IMR-90 (cell line): ENCODE data around the gene TRAF6. TPM values are rescaled to one million over a fixed set of nuclear protein-coding genes. Genes with fewer than 3 reads are reported as not detected.
A peak's percentile ranks its signal among the peaks of the same experiment; 100 is the strongest.

Experiments used
- ATAC-seq: fragments of 200-7000 bp; cut with Tn5 transposase; 2 replicates; pipeline ENCODE4 v1.9.1; 2020; ENCODE audit warnings: low read depth, mild to moderate bottlenecking, moderate library complexity
- BruUV-seq: library from RNA; stranded (reverse); fragments of 400-500 nt; replicated peaks from 2 replicates; lab custom pipeline; 2021; lab: Mats Ljungman, UMichigan
- CTCF ChIA-PET: fragments of 300-600 bp; formaldehyde crosslinking; extraction: SDS; loops from one replicate; lab custom pipeline; 2021; ENCODE audit warnings: antibody characterized with exemption; lab: Yijun Ruan, JAX
- POLR2A ChIA-PET: fragments of 300-600 bp; sonication (Branson Sonifier 250); formaldehyde crosslinking; loops from one replicate; lab custom pipeline; 2022; ENCODE audit warnings: antibody characterized with exemption; ENCODE audit not compliant: unreplicated experiment; lab: Charles Lee
- DNase-seq: peaks from one replicate; pipeline ENCODE4 v3.0.0; 2013
- H2AFZ ChIP-seq: replicated peaks from 2 replicates; pipeline ENCODE3; 2013; ENCODE audit warnings: low read length, mild to moderate bottlenecking; ENCODE audit not compliant: poor library complexity
- H2AK5ac ChIP-seq: 2 replicates; pipeline ENCODE4 v1.6.1; 2013; ENCODE audit warnings: low read depth, low read length, inconsistent platforms
- H2AK9ac ChIP-seq: replicated peaks from 2 replicates; pipeline ENCODE3; 2013; ENCODE audit warnings: mild to moderate bottlenecking, low read depth, low read length, moderate library complexity; ENCODE audit not compliant: poor library complexity
- H2BK120ac ChIP-seq: 2 replicates; pipeline ENCODE4 v1.6.1; 2013; ENCODE audit warnings: low read depth, low read length, inconsistent platforms
- H2BK15ac ChIP-seq: 3 replicates; pipeline ENCODE4 v1.6.1; 2013; ENCODE audit warnings: low read depth, low read length, inconsistent platforms
- H2BK20ac ChIP-seq: 2 replicates; pipeline ENCODE4 v1.6.1; 2013; ENCODE audit warnings: low read depth, mild to moderate bottlenecking, inconsistent platforms, low read length, moderate library complexity
- H2BK5ac ChIP-seq: 2 replicates; pipeline ENCODE4 v1.6.1; 2013; ENCODE audit warnings: mild to moderate bottlenecking, low read depth, low read length, inconsistent platforms; ENCODE audit not compliant: poor library complexity, severe bottlenecking
- H3K14ac ChIP-seq: replicated peaks from 2 replicates; pipeline ENCODE4 v1.6.1; 2013; ENCODE audit warnings: low read depth, low read length, inconsistent platforms
- H3K18ac ChIP-seq: 2 replicates; pipeline ENCODE4 v1.6.1; 2013; ENCODE audit warnings: low read depth, low read length, control low read depth
- H3K23ac ChIP-seq: 2 replicates; pipeline ENCODE4 v1.6.1; 2013; ENCODE audit warnings: low read depth, low read length, inconsistent platforms
- H3K27ac ChIP-seq: 2 replicates; pipeline ENCODE4 v1.5.1; 2013; ENCODE audit warnings: mild to moderate bottlenecking, control low read depth, low read length; ENCODE audit not compliant: insufficient read depth
- H3K27me3 ChIP-seq: 2 replicates; pipeline ENCODE4 v1.6.1; 2013; ENCODE audit warnings: low read length; ENCODE audit not compliant: control insufficient read depth, insufficient read depth
- H3K36me3 ChIP-seq: 2 replicates; pipeline ENCODE4 v1.6.1; 2013; ENCODE audit warnings: low read length, mixed read lengths; ENCODE audit not compliant: control insufficient read depth, insufficient read depth
- H3K4ac ChIP-seq: 2 replicates; pipeline ENCODE4 v1.6.1; 2013; ENCODE audit warnings: low read depth, low read length, inconsistent platforms
- H3K4me1 ChIP-seq: 2 replicates; pipeline ENCODE4 v1.6.1; 2013; ENCODE audit warnings: low read length, mixed read lengths; ENCODE audit not compliant: control insufficient read depth, insufficient read depth
- H3K4me2 ChIP-seq: 2 replicates; pipeline ENCODE4 v1.6.1; 2013; ENCODE audit warnings: low read depth, mild to moderate bottlenecking, control low read depth, low read length, moderate library complexity
- H3K4me3 ChIP-seq: 2 replicates; pipeline ENCODE4 v1.5.1; 2013; ENCODE audit warnings: low read depth, mild to moderate bottlenecking, control low read depth, low read length, moderate library complexity; ENCODE audit not compliant: insufficient read depth
- H3K56ac ChIP-seq: 2 replicates; pipeline ENCODE4 v1.6.1; 2013; ENCODE audit warnings: low read length, inconsistent platforms; ENCODE audit not compliant: insufficient read depth; ENCODE audit errors: extremely low read depth
- H3K79me1 ChIP-seq, 2 experiments: 2 replicates each; pipeline ENCODE4 v1.6.1; 2013; ENCODE audit warnings: low read length in 2 of 2, inconsistent platforms in 1 of 2, low read depth in 1 of 2
- H3K9ac ChIP-seq: 2 replicates; pipeline ENCODE4 v1.6.1; 2013; ENCODE audit warnings: low read depth, low read length, control low read depth
- H3K9me1 ChIP-seq: 2 replicates; pipeline ENCODE4 v1.6.1; 2013; ENCODE audit warnings: low read length, inconsistent platforms; ENCODE audit not compliant: insufficient read depth
- H3K9me3 ChIP-seq: 2 replicates; pipeline ENCODE4 v1.6.1; 2013; ENCODE audit warnings: low read length; ENCODE audit not compliant: control insufficient read depth, insufficient read depth
- H4K20me1 ChIP-seq: 2 replicates; pipeline ENCODE4 v1.6.1; 2013; ENCODE audit warnings: low read length, inconsistent platforms; ENCODE audit not compliant: insufficient read depth
- H4K5ac ChIP-seq: 2 replicates; pipeline ENCODE4 v1.6.1; 2013; ENCODE audit warnings: mild to moderate bottlenecking, low read depth, low read length, control low read depth
- H4K8ac ChIP-seq, 2 experiments: 2 replicates each; pipeline ENCODE4 v1.6.1; 2013; ENCODE audit warnings: low read depth in 2 of 2, low read length in 2 of 2, control low read depth in 1 of 2, inconsistent platforms in 1 of 2
- H4K91ac ChIP-seq: 2 replicates; pipeline ENCODE4 v1.6.1; 2013; ENCODE audit warnings: low read depth, low read length, inconsistent platforms; ENCODE audit not compliant: insufficient read depth
- CEBPB ChIP-seq: IDR thresholded peaks from 2 replicates; pipeline ENCODE4 v1.6.1; 2012; ENCODE audit warnings: low read depth, low read length, improper control_type of control experiment
- CHD1 ChIP-seq: IDR thresholded peaks from 2 replicates; pipeline ENCODE4 v1.6.1; 2012; ENCODE audit warnings: low read depth, low read length, improper control_type of control experiment
- FOS ChIP-seq: fragments of 150-350 bp; IDR thresholded peaks from 2 replicates; pipeline ENCODE4 v1.6.1; 2016; ENCODE audit warnings: low read depth, low read length
- MAFK ChIP-seq: IDR thresholded peaks from 2 replicates; pipeline ENCODE4 v1.6.1; 2012; ENCODE audit warnings: low read depth, low read length, improper control_type of control experiment
- MAZ ChIP-seq: IDR thresholded peaks from 2 replicates; pipeline ENCODE4 v1.6.1; 2012; ENCODE audit warnings: low read depth, mild to moderate bottlenecking, low read length, improper control_type of control experiment, moderate library complexity, borderline replicate concordance
- NFE2L2 ChIP-seq: fragments of 150-350 bp; IDR thresholded peaks from 2 replicates; pipeline ENCODE4 v1.6.1; 2016; ENCODE audit warnings: low read depth, mild to moderate bottlenecking, low read length
- POLR2A ChIP-seq: IDR thresholded peaks from 2 replicates; pipeline ENCODE4 v1.6.1; 2012; ENCODE audit warnings: mild to moderate bottlenecking, low read depth, low read length
- RAD21 ChIP-seq: IDR thresholded peaks from 2 replicates; pipeline ENCODE4 v1.6.1; 2012; ENCODE audit warnings: low read length, improper control_type of control experiment
- RFX5 ChIP-seq: IDR thresholded peaks from 2 replicates; pipeline ENCODE4 v1.8.0; 2012; ENCODE audit warnings: low read depth, mild to moderate bottlenecking, low read length, moderate library complexity
- SMC3 ChIP-seq: fragments of 150-350 bp; IDR thresholded peaks from 2 replicates; pipeline ENCODE4 v1.6.1; 2016; ENCODE audit warnings: low read depth, mild to moderate bottlenecking, antibody characterized with exemption, low read length, moderate library complexity
- WGBS, 2 experiments: methylation state at CpG; one replicate each; pipeline versions ENCODE4 v1.1.5 to v1.1.7; 2013; ENCODE audit warnings: missing lambda C conversion rate in 2 of 2; ENCODE audit not compliant: insufficient read length in 1 of 2; ENCODE audit errors: extremely low coverage in 2 of 2; 5-methylcytosine and 5-hydroxymethylcytosine counted together
- dilution Hi-C: fragments of 300-500 bp; cut with HindIII; formaldehyde crosslinking; loops from one replicate; pipeline ENCODE4 v1.14.3; 2018; ENCODE audit warnings: low sequenced_read_pairs; ENCODE audit not compliant: unreplicated experiment
- in situ Hi-C: fragments of 300-500 bp; cut with MboI; formaldehyde crosslinking; loops from 3 replicates; pipeline ENCODE4 v1.14.3; 2019; ENCODE audit warnings: low sequenced_read_pairs, inconsistent platforms, mixed read lengths
- intact Hi-C: fragments of 100-400 bp; cut with micrococcal nuclease; formaldehyde crosslinking; loops from 2 replicates; pipeline ENCODE4 v1.10.0; 2022
- polyA plus RNA-seq, 3 experiments: library from polyadenylated mRNA; depleted of rRNA; stranded (reverse); fragments of >200 nt; gene quantifications; 2 replicates each; pipeline ENCODE4 v1.2.3, GENCODE V29; 2012; ENCODE audit warnings: low replicate concordance in 1 of 3
- total RNA-seq: library from RNA; depleted of rRNA; stranded (reverse); fragments of >200 nt; gene quantifications from 2 replicates; pipeline ENCODE4 v1.2.3, GENCODE V29; 2012
- TF ChIP-seq, protein P1 (sequence below): fragments of 150-350 bp; IDR thresholded peaks from 2 replicates; pipeline ENCODE4 v1.6.1; 2017; ENCODE audit warnings: mild to moderate bottlenecking, antibody characterized with exemption, low read length, low read depth
- TF ChIP-seq, protein P2 (sequence below): fragments of 150-350 bp; IDR thresholded peaks from 2 replicates; pipeline ENCODE4 v1.6.1; 2016; ENCODE audit warnings: low read depth, mild to moderate bottlenecking, low read length, moderate library complexity, borderline replicate concordance

Gene TRAF6
- total and polyA plus RNA-seq, 2 of the 4 experiments (the other 2 are of a cell fraction): 6.0 to 17.6 TPM

DNA sequence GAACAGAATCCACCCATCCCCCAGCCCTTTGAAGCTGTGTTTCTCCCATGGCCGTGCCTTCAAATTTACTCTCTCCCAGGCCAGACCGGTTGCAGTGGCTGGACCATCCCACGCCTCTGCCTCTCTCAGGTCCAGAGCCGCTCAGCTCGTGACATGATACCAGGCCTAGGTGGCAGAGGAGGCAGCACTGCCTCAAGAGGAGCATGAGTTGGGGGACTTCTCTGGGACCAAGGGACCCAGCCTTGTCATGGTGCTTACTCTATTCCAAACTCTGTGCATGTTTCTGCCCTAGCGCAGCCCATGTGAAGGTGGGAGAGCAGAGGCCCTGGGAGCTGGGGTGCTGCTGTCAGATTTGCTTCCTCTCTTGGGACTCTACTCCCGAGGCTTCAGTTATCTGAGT, 51.0 kb downstream of the TRAF6 start (continued):
- TF ChIP-seq CHD1 (no peak), NFE2L2 (no peak), MAFK (no peak), CEBPB (no peak)

DNA sequence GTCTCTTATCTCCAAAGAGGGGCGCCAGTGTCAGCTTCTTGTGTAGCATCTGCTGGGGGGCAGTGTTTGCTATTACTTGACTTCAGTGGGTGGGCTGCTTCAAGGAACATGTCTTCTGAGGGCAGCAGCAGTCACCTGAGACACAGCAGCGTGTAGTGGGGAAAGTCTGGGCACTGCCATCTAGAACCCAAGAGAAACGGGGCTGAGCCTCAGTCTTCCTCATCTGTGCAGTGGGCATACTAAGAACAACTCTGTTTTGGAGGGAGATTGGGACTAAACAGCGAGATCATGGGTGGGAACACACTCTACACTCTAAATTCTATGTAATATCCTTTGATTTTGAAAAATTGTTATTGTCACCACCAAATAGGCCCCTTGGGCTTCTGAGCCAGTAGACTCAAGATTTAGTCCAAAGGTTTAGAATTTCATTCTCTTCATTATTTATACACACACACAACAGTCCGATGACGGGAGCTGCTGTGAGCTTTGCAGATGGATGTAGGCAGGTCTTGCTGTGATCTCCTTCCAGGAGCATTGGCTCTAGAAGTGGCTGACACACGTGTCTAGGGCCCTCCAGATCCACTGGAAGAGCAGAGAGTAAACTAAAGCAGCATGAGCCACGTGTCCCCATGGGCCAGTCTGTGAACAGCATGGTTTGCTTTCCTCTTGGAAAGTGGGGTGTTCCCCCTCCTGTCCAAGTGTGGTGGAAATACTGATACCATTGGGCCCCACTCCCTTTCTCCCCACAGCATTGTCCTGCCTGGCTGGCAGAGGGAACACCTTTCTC, 51.8 kb downstream of the TRAF6 start:
- no peak overlapping the region for H3K27ac ChIP-seq
- no TSS peak for BruUV-seq
- no peak overlapping the region for H2AK9ac ChIP-seq
- peak overlapping the region; percentile 65; the same call in 1 of the 3 replicates for H2BK15ac ChIP-seq
- H3K9me3 ChIP-seq: no peaks in the 10 kb centered on the region
- H3K18ac ChIP-seq: no peak overlapping the region
- no peaks in the 10 kb centered on the region for H3K27me3 ChIP-seq
- DNase-seq (no peak), ATAC-seq (no peak)
- peak overlapping the region; percentile 13; the same call in 1 of the 2 replicates for H3K14ac ChIP-seq
- peak overlapping the region; percentile 64; the same call in 1 of the 2 replicates for H2AK5ac ChIP-seq
- ChIA-PET POLR2A (no interaction called here), CTCF (no interaction called here)
- no peak overlapping the region for H2BK5ac ChIP-seq
- peak overlapping the region; percentile 48 for H2BK120ac ChIP-seq
- H3K4ac ChIP-seq: peak overlapping the region; percentile 39
- in situ Hi-C loops: loop anchor here (25.0 kb wide), 1 partner anchor 846 kb away; the partner anchor contains the start of gene FJX1
- TF ChIP-seq NFE2L2: no peak
- no peak for TF ChIP-seq RFX5
- no peak for TF ChIP-seq CEBPB
- TF ChIP-seq MAZ: no peak
- no peak for TF ChIP-seq SMC3
- no peak for TF ChIP-seq RAD21
- TF ChIP-seq, protein P1, sequence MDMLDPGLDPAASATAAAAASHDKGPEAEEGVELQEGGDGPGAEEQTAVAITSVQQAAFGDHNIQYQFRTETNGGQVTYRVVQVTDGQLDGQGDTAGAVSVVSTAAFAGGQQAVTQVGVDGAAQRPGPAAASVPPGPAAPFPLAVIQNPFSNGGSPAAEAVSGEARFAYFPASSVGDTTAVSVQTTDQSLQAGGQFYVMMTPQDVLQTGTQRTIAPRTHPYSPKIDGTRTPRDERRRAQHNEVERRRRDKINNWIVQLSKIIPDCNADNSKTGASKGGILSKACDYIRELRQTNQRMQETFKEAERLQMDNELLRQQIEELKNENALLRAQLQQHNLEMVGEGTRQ: no peak
- TF ChIP-seq MAFK: no peak
- TF ChIP-seq, protein P2, sequence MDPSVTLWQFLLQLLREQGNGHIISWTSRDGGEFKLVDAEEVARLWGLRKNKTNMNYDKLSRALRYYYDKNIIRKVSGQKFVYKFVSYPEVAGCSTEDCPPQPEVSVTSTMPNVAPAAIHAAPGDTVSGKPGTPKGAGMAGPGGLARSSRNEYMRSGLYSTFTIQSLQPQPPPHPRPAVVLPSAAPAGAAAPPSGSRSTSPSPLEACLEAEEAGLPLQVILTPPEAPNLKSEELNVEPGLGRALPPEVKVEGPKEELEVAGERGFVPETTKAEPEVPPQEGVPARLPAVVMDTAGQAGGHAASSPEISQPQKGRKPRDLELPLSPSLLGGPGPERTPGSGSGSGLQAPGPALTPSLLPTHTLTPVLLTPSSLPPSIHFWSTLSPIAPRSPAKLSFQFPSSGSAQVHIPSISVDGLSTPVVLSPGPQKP: no peak
- TF ChIP-seq CHD1: no peak
- no peak for TF ChIP-seq FOS
- no peak for TF ChIP-seq POLR2A
- intact Hi-C loops: loop anchor here (5.0 kb wide), 1 partner anchor 81 kb away; no protein-coding TSS in a partner anchor
- no CpG with 5 or more reads among the region's 8 CpGs for WGBS, 2 experiments
- no peak overlapping the region for H3K4me3 ChIP-seq
- H4K8ac ChIP-seq: no peak overlapping the region
- no peak overlapping the region for H4K5ac ChIP-seq
- peak overlapping the region; percentile 57; the same call in 1 of the 2 replicates for H2BK20ac ChIP-seq
- peaks cover 0 to 9% of the 10 kb centered on the region in 2 experiments; a peak in 1 of 4 replicates for H3K79me1 ChIP-seq
- no peaks in the 10 kb centered on the region for H4K20me1 ChIP-seq
- H3K36me3 ChIP-seq: no peaks in the 10 kb centered on the region
- H3K4me1 ChIP-seq: peaks cover 34% of the 10 kb centered on the region
- no peak overlapping the region for H2AFZ ChIP-seq
- no peak overlapping the region for H3K9ac ChIP-seq
- H3K9me1 ChIP-seq: peaks cover 36% of the 10 kb centered on the region
- H4K91ac ChIP-seq: peak overlapping the region; percentile 51; the same call in 1 of the 2 replicates
- H3K23ac ChIP-seq: no peak overlapping the region; the same call in 1 of the 2 replicates
- H3K4me2 ChIP-seq: no peak overlapping the region
- dilution Hi-C loops: no loop called here
- no peak overlapping the region for H3K56ac ChIP-seq
